HepG2 (cell line): ENCODE results near the gene DIAPH1. TPM values are rescaled to one million over a fixed set of nuclear protein-coding genes. Genes with fewer than 3 reads are reported as not detected.
A peak's percentile ranks its signal among the peaks of the same experiment; 100 is the strongest.

Experiments used
- ASH2L ChIP-seq: fragments of 300-600, 200-600 bp; sonication (generic); IDR thresholded peaks from 2 replicates; pipeline ENCODE4 v1.7.0; 2017; ENCODE audit warnings: low read depth, mild to moderate bottlenecking, moderate library complexity, mixed read lengths, low read length; ENCODE audit not compliant: insufficient read length
- SMAD1 ChIP-seq: sonication (generic); formaldehyde crosslinking; IDR thresholded peaks from 2 replicates; pipeline ENCODE4 v1.4.0; 2020; ENCODE audit warnings: missing genetic modification reagents, low read depth, mild to moderate bottlenecking, borderline replicate concordance
- SP2 ChIP-seq: sonication (generic); formaldehyde crosslinking; IDR thresholded peaks from 2 replicates; pipeline ENCODE4 v1.5.1; 2020; ENCODE audit warnings: mild to moderate bottlenecking, missing genetic modification reagents
- TIGD3 ChIP-seq: sonication (generic); formaldehyde crosslinking; IDR thresholded peaks from 2 replicates; pipeline ENCODE4 v1.5.1; 2020; ENCODE audit warnings: mild to moderate bottlenecking, missing genetic modification reagents, borderline replicate concordance
- UBTF ChIP-seq: sonication (generic); formaldehyde crosslinking; IDR thresholded peaks from 2 replicates; pipeline ENCODE4 v1.4.0; 2020; ENCODE audit warnings: mild to moderate bottlenecking, missing genetic modification reagents
- ZBTB7B ChIP-seq: sonication (generic); formaldehyde crosslinking; IDR thresholded peaks from 2 replicates; pipeline ENCODE4 v1.4.0; 2020; ENCODE audit warnings: missing genetic modification reagents
- ZFP41 ChIP-seq: sonication (generic); formaldehyde crosslinking; IDR thresholded peaks from 2 replicates; pipeline ENCODE4 v1.4.0; 2020; ENCODE audit warnings: mild to moderate bottlenecking, missing genetic modification reagents, borderline replicate concordance
- ZNF280B ChIP-seq: sonication (generic); formaldehyde crosslinking; IDR thresholded peaks from 2 replicates; pipeline ENCODE4 v1.5.0; 2020; ENCODE audit warnings: missing genetic modification reagents, mild to moderate bottlenecking, borderline replicate concordance
- ZNF513 ChIP-seq: sonication (generic); formaldehyde crosslinking; conservative IDR thresholded peaks from 2 replicates; pipeline ENCODE4 v1.5.0; 2020; ENCODE audit warnings: missing genetic modification reagents
- ZNF691 ChIP-seq: sonication (generic); formaldehyde crosslinking; IDR thresholded peaks from 2 replicates; pipeline ENCODE4 v1.4.0; 2020; ENCODE audit warnings: missing genetic modification reagents, low read depth, mild to moderate bottlenecking, borderline replicate concordance
- ZNF737 ChIP-seq: sonication (generic); formaldehyde crosslinking; IDR thresholded peaks from 2 replicates; pipeline ENCODE4 v1.5.0; 2020; ENCODE audit warnings: missing genetic modification reagents, mild to moderate bottlenecking, borderline replicate concordance
- ZNF879 ChIP-seq: sonication (generic); formaldehyde crosslinking; IDR thresholded peaks from 2 replicates; pipeline ENCODE4 v1.8.1; 2023; ENCODE audit warnings: missing genetic modification reagents
- ZSCAN21 ChIP-seq: sonication (generic); formaldehyde crosslinking; IDR thresholded peaks from 2 replicates; pipeline ENCODE4 v1.8.0; 2022; ENCODE audit warnings: mild to moderate bottlenecking, missing genetic modification reagents, moderate library complexity, borderline replicate concordance
- polyA plus RNA-seq, 8 experiments: library from polyadenylated mRNA; depleted of rRNA in 3 of 8; stranded (reverse) in 7 of 8; unstranded in 1 of 8; fragments of >200 nt; fragmentation: Illumina TruSeq in 4 of 8; extraction: Trizol in 4 of 8; gene quantifications; 2 replicates each; pipeline versions ENCODE4 v1.2.1 to v1.2.3, GENCODE V29; 2011 to 2016; ENCODE audit warnings: low read depth in 4 of 8, missing spikeins in 1 of 8, mixed read lengths in 1 of 8; ENCODE audit not compliant: insufficient read depth in 1 of 8
- total RNA-seq, 5 experiments: library from RNA; depleted of rRNA; stranded (reverse); fragments of >200 nt; fragmentation: Illumina TruSeq; extraction: Trizol; gene quantifications; 2 replicates each; pipeline ENCODE4 v1.2.3, GENCODE V29; 2016; ENCODE audit warnings: low read depth in 1 of 5
- TF ChIP-seq, protein P1 (sequence below): IDR thresholded peaks from 2 replicates; pipeline ENCODE4 v1.6.1; 2016

The DIAPH1 gene
- total and polyA plus RNA-seq, 2 of the 13 experiments (the other 11 are each of a cell fraction or from before 2014, with no cell fraction given), result 25.1 to 33.9 TPM

GRCh38 chr5:141524604-141525597 is 93.9 kb downstream of the DIAPH1 start (continued):
- TF ChIP-seq ZSCAN21 (CRISPR knock-in tag) (peak; percentile 70; the same call in 1 of the 2 replicates), ZFP41 (CRISPR knock-in tag) (no peak), TIGD3 (CRISPR knock-in tag) (no peak), ZNF280B (CRISPR knock-in tag) (0 out of 2 replicates have a peak, but pooled peaks have one; percentile 28), ZNF737 (CRISPR knock-in tag) (no peak), ASH2L (peak; percentile 40), ZNF879 (CRISPR knock-in tag) (no peak), SP2 (CRISPR knock-in tag) (no peak), ZBTB7B (CRISPR knock-in tag) (no peak), ZNF513 (CRISPR knock-in tag) (no peak), ZNF691 (no peak), UBTF (CRISPR knock-in tag) (0 out of 2 replicates have a peak, but pooled peaks have one; percentile 20), SMAD1 (CRISPR knock-in tag) (no peak)
- TF ChIP-seq, protein P1, sequence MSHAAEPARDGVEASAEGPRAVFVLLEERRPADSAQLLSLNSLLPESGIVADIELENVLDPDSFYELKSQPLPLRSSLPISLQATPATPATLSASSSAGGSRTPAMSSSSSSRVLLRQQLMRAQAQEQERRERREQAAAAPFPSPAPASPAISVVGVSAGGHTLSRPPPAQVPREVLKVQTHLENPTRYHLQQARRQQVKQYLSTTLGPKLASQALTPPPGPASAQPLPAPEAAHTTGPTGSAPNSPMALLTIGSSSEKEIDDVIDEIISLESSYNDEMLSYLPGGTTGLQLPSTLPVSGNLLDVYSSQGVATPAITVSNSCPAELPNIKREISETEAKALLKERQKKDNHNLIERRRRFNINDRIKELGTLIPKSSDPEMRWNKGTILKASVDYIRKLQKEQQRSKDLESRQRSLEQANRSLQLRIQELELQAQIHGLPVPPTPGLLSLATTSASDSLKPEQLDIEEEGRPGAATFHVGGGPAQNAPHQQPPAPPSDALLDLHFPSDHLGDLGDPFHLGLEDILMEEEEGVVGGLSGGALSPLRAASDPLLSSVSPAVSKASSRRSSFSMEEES, result 0 out of 2 replicates have a peak, but pooled peaks have one; percentile 16
